ENCODE results near the gene GLT8D2.
"Not testable (repeated sequence)": the region's sequence is repeated elsewhere in the genome, so short reads cannot be mapped to it uniquely, and the experiment has no call there.

GLT8D2 gene

DNA sequence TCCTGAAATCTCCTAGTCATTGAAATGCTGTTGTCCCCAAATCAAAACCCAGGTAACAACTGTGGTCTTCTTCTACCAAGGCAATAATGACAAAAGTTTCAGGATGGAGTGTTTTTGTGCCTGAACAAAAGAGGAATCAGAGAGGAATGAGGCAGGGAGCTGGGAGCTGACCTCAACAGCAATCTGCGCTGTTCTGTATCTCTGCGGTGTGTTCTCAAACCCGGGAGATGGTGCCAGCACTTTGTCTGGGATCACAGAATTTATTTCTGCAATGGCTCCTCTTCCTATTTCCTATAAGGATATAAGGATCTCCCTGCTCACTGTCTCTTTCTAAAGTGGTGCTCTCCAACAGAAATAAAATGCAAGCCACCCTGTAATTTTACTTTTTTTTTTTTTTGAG lies 449 bp upstream of the GLT8D2 start:
- no peak for DNase-seq (ENCODE audit: low spot score)

DNA sequence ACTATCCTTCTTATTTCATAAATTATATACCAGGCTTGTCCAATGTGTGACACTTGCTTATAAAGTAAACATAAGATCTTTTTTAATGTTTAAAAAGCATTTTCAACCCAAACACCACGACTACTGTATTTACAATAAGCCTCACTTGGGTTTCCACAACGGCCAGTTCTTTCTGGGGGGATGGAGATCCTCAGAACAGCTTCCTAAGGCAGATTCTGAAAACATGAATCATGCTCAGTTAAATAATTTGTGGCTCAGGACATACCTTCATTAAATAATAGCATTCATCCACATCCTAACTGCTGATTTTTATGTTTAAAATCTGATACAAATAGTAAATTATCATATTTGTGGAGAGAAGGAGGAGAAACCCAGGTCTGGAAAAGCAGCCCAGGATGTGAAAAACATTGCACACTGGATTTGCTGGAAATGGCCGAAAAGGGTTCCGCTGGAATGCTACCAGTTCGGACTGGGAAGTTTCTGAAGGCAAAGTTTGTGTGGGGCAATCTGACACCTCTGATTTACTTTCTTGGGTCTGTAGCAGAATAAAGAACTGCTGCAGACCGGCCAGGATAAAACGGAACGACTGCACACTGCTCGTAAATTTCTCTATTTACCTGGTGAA lies 597 bp downstream of the GLT8D2 start:
- DNase-seq (ENCODE audit: low spot score): peak; percentile 43

GRCh38 chr12:104048811-104049210 lies 1.2 kb downstream of the GLT8D2 start:
- DNase-seq (ENCODE audit: low spot score): no peak

GRCh38 chr12:104048162-104048561 lies 1.8 kb downstream of the GLT8D2 start:
- no peak for DNase-seq (ENCODE audit: low spot score)

- no peak for DNase-seq (ENCODE audit: low spot score)
These were observed 3.7 kb downstream of the GLT8D2 start for GRCh38 chr12:104046306-104046705.

- no peak for DNase-seq (ENCODE audit: low spot score)
These were observed 5.8 kb downstream of the GLT8D2 start for GRCh38 chr12:104044158-104044557.

- DNase-seq (ENCODE audit: low spot score): no peak
These were observed 7.4 kb downstream of the GLT8D2 start for GRCh38 chr12:104042580-104042979.

DNA sequence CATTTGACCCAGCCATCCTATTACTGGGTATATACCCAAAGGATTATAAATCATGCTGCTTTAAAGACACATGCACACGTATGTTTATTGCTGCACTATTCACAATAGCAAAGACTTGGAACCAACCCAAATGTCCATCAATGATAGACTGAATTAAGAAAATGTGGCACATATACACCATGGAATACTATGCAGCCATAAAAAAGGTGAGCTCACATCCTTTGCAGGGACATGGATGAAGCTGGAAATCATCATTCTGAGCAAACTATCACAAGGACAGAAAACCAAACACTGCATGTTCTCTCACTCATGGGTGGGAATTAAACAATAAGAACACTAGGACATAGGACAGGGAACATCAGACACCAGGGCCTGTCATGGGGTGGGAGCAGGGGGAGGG lies 10.2 kb downstream of the GLT8D2 start:
- DNase-seq (ENCODE audit: low spot score): not testable (repeated sequence)

DNA sequence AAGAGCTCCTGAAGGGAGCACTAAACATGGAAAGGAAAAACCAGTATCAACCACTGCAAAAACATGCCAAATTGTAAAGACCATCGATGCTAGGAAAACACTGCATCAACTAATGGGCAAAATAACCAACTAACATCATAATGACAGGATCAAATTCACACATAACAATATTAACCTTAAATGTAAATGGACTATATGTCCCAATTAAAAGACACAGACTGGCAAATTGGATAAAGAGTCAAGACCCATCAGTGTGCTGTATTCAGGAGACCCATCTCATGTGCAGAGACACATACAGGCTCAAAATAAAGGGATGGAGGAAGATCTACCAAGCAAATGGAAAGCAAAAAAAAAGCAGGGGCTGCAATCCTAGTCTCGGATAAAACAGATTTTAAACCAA lies 13.8 kb downstream of the GLT8D2 start:
- not testable (repeated sequence) for DNase-seq (ENCODE audit: low spot score)

DNA sequence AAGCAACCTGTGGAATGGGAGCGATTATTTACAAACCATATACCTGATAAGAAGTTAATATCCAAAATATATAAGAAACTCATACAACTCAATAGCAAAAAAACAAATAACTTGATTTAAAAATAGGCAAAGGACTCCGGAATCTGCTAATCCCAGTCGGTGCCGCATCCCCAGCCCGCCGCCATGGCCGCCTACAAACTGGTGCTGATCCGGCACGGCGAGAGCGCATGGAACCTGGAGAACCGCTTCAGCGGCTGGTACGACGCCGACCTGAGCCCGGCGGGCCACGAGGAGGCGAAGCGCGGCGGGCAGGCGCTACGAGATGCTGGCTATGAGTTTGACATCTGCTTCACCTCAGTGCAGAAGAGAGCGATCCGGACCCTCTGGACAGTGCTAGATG lies 19.4 kb downstream of the GLT8D2 start:
- not testable (repeated sequence) for DNase-seq (ENCODE audit: low spot score)

DNA sequence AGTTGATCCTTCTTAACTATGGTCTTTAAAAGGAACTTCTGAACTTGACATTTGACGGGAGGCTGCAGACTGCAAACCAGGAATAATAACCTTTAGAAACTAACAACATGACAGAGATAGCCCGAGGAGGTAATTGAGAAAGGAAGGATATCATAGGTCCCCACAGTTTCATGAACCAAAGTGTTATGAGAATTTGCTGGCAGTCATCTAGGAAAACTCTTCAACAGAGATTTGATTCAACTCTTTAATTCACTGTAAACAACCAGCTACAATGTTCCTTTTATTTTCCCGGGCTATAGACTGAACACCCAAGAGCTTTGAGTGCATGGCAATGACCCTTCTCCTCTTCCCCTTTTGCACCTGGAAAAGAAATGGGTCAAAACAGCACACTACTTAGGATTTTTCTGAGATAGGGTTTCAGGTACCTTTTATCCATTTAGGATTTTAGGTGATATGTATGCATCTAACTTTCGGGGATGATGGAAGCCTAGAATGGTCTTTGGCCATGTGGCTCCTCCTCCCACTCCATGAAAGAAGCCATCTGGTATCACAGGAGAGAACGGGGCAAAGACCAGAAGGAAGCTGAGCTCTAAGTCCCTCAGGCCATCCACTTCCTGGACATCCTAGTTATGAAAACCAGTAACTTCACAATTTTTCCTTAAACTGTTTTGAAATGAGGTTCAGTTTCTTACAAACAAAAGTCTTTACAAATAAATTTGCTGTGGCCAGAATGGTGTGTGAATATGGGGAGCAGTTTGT lies 23.0 kb downstream of the GLT8D2 start:
- DNase-seq (ENCODE audit: low spot score): no peak

- DNase-seq (ENCODE audit: low spot score): no peak
These were observed 24.2 kb downstream of the GLT8D2 start for GRCh38 chr12:104025771-104026170.

DNA sequence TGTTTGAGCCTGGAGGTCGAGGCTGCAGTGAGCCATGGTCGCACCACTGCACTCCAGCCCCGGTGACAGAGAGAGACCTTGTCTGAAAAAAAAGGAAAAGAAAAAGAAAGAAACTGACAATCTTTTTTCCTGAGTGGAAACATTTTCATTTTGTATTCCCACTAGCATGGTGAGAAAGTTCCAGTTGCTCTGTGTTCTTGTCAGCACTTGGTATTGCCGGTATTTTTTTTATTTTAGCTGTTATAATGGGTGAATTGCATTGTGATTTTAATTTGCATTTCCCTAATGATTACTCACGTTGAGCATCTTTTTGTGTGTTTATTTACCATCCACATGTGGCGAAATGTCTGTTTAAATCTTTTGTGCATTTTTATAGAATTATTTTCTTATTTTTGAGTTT lies 25.6 kb downstream of the GLT8D2 start:
- DNase-seq (ENCODE audit: low spot score): no peak

DNA sequence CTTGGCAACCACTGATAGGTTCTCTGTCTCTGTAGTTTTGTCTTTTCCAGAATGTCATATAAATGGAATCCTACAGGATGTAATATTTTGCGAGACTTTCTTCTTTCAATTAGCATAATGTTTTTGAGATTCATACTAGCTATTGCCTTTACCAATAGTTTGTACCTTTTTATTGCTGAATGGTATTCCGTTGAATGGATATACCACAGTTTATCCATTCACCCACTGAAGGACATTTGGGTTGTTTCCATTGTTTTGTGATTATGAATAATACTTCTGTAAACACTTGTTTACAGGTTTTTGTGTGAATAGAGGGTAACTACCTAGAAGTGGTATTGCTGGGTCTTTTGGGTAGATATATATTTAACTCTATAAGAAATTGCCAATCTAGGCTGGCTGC lies 26.3 kb downstream of the GLT8D2 start:
- no peak for DNase-seq (ENCODE audit: low spot score)

GRCh38 chr12:104022786-104023185 lies 27.2 kb downstream of the GLT8D2 start:
- no peak for DNase-seq (ENCODE audit: low spot score)

- DNase-seq (ENCODE audit: low spot score): not testable (repeated sequence)
These were observed 28.1 kb downstream of the GLT8D2 start for GRCh38 chr12:104021862-104022261.

DNA sequence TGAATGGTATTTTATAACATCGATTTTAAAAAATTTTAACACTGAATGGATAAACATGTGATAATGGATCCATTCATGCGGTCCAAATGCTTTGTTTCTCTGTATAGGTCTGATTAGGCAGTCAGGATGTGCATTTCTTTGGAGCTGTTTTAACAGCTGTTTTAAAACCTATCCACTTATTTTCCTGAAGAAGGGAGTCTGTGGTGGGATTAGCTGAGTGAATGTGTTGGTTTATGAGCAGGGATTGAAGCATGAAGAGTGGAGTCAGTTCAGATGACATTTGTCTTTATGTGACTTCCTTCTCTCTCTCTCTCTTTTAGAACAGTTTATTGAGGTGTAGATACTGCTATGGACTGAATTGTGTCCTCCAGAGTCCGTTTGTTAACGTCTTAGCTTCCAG lies 37.7 kb downstream of the GLT8D2 start:
- DNase-seq (ENCODE audit: low spot score): no peak

- DNase-seq (ENCODE audit: low spot score): peak; percentile 75
These were observed 38.7 kb downstream of the GLT8D2 start for GRCh38 chr12:104011253-104011652.

DNA sequence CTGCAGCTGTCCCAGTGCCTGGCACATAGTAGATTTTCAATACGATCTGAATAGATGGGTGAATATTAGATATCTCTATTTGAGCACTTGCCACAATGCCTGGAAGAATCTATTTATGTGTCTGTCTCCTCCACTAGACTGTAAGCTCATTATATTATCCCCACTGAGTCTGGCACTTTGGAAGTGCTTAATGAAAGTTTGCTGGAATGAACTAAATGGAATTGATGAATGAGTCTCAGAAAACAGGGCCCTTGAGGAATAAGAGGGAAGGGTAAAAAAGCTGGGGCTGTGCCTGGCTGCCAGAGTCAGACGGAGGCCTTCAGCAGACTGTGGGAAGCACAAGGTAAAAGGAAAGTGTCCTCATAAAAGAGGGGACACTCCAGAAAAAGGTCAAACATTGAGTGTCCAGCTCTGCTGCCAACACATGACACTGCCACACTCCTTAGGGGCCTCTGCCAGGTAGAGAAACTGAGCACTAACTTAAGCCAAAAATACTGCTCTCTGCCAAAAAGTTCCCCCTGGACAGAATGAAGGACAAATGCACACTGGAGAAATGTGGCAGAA lies 39.3 kb downstream of the GLT8D2 start:
- no peak for DNase-seq (ENCODE audit: low spot score)

GRCh38 chr12:104010121-104010520 lies 39.9 kb downstream of the GLT8D2 start:
- no peak for DNase-seq (ENCODE audit: low spot score)

GRCh38 chr12:104006929-104007328 lies 43.1 kb downstream of the GLT8D2 start:
- peak; percentile 51 for DNase-seq (ENCODE audit: low spot score)

DNA sequence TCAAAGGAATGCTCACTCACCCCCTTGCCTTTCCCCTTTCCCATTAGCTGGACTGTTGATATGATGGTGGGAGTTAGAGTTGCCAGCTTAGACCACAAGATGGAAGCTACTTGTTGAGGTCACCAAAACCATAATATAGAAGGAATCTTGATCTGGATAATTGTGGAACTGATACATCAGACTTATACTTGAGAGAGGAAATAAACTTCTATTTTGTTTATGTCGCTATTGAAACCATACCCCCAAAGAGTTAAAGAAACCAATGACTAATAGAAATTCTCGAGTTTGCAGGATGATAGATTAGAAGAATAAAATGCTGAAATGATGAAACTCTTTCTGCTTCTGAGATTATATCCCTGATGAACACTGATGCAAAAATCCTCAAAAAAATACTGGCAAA lies 46.4 kb downstream of the GLT8D2 start:
- DNase-seq (ENCODE audit: low spot score): no peak

DNA sequence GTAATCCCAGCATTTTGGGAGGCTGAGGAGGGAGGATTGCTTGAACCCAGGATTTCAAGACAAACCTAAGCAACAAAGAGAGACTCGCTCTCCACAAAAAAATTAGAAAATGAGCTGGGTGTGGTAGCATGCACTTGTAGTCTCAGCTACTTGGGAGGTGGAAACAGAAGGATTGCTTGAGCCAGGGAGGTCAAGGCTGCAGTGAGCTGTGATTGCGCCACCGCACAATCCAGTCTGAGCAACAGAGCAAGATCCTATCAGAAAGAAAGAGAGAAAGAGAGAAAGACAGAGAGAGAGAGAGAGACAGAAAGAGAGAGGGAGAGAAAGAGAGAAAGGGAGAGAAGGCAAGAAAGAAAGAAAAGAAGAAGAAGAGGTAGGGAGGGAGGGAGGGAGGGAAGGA lies 47.3 kb downstream of the GLT8D2 start:
- no peak for DNase-seq (ENCODE audit: low spot score)

Data from AG08396 (cell line).